ENCODE measurements around the gene ACMSD. TPM values are rescaled to one million over a fixed set of nuclear protein-coding genes. Genes with fewer than 3 reads are reported as not detected.

ACMSD gene
- total RNA-seq, 2 donors from 2014 or later, result not detected

DNA sequence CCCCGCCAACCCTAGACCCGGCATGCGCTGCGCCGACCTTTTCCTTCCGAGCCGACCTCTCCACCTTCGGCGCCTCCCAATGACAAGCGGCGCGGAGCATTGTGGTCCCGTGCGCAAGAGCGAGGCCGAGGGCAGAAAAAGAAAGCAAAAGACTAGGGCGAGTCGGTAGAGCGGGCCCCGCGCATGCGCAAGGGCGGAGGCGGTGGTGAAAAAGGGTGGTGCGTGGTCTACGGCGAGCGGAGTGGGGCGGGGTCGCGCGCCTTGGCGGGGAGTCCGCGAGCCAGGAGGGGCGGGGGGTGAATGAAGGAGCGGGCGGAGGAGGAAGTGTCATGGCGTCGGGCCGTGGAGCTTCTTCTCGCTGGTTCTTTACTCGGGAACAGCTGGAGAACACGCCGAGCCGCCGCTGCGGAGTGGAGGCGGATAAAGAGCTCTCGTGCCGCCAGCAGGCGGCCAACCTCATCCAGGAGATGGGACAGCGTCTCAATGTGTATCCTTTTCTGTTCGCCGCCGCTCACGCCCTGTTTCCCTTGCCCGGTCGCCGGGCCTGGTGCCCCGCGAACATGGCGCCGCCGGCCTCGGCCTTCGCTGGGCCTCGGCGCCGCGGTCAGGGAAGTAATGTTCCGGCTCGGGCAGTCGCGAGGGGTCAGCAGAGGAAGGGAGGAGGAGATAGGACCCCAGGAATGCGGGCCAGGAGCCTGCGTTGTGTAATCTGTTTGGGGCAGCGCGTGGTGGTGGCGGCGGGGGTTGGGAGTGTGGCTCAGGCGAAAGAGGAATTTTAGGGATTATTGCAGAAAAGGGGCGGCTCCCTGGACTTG is 80.3 kb downstream of the ACMSD start, which contains the start of gene CCNT2:
Gene CCNT2 (plus strand): TSS at position 297 of the 815 bp plus-strand sequence. CDS start 33 bp downstream, at position 330.
- Mint-ChIP-seq H3K36me3 (ENCODE audit: insufficient read depth in 2 of 2) (peaks cover 8 to 14% of the 10 kb centered on the region in 2 donors), H3K4me3 (peak within 1 kb of the TSS; percentile 96 to 99), H3K9me3 (no peaks in the 10 kb centered on the region), H3K27ac (peak within 1 kb of the TSS; percentile 82), H3K27me3 (ENCODE audit: low read depth) (no peaks in the 10 kb centered on the region), H3K4me1 (ENCODE audit: low read depth) (peaks cover 41% of the 10 kb centered on the region)
- ATAC-seq (replicated peaks in 1 of 2) (peak; percentile 85 to 86), DNase-seq (peak; percentile 100)

DNA sequence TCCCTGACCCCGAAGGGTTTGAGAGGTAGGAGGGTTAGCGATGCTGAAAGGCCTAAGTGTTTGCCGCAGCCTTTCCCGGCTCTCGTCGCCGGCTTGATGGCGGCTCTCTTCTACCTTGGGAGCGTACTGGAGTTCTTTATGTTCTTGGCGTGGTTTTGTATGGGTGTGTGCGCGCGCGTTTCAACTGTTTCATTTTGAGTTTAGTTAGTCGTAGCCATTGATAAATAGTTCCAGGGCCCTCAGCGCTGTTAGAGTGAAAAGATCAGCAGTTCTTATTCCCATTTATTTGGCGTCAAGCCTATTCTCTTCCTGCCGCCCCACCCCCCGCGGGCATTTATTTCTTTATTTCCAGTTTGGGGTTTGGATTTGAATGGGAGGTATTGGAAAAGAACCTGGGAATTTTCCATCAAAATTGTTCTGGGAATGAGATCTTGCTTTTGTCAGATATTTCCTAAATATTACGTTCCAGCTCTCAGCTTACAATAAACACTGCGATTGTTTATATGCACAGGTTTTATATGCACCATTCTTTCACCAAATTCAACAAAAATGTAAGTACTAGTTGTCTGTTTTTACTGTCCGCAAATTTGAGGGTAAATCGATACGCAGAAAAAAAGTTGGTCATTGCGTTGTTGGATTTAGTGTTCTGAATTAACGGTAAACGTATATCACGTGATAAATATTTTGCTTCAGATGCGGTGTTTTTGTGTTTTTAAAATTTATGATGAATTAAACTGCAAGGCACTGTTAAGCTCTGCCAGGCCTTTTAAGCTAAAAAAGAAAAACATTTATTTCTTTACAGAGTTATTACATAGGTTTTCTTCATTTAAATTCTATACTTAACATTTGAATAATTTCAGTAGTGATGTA is 81.2 kb downstream of the ACMSD start:
- H3K27ac Mint-ChIP-seq, result peak overlapping the region; percentile 82
- peaks cover 50% of the 10 kb centered on the region for H3K4me1 Mint-ChIP-seq (ENCODE audit: low read depth)
- H3K4me3 Mint-ChIP-seq, result peak overlapping the region; percentile 96 to 99
- peaks cover 8 to 19% of the 10 kb centered on the region in 2 donors for H3K36me3 Mint-ChIP-seq (ENCODE audit: insufficient read depth in 2 of 2)
- no peaks in the 10 kb centered on the region for H3K27me3 Mint-ChIP-seq (ENCODE audit: low read depth)
- ATAC-seq (replicated peaks in 1 of 2) (no peak), DNase-seq (peak; percentile 64)
- H3K9me3 Mint-ChIP-seq, result no peaks in the 10 kb centered on the region

DNA sequence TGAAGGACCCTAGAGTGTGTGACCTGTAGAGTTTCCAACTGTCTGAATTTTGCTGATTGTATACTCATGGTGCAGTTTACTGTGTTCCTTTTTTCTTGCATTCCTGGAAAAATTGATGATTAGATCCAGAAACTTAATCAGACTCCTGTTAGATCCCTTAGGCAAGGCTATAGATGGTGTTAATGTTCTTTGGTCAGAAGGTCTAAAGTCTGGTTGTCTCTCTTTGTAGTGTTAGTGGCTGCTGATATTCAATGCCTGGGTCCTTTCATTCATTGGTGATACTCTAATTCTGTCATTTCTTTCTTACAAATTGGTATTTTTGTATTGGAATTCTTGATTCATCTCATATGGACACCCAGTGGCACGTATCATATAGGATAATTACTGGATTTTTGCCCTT is 86.5 kb downstream of the ACMSD start:
- H3K4me1 Mint-ChIP-seq (ENCODE audit: low read depth), result peaks cover 80% of the 10 kb centered on the region
- H3K27me3 Mint-ChIP-seq (ENCODE audit: low read depth), result no peaks in the 10 kb centered on the region
- peak overlapping the region in 1 of 2 donors; percentile 53 for H3K4me3 Mint-ChIP-seq
- ATAC-seq (replicated peaks in 1 of 2) (no peak), DNase-seq (no peak)
- H3K27ac Mint-ChIP-seq, result no peak overlapping the region
- peaks cover 8 to 28% of the 10 kb centered on the region in 2 donors for H3K36me3 Mint-ChIP-seq (ENCODE audit: insufficient read depth in 2 of 2)
- H3K9me3 Mint-ChIP-seq, result no peaks in the 10 kb centered on the region

DNA sequence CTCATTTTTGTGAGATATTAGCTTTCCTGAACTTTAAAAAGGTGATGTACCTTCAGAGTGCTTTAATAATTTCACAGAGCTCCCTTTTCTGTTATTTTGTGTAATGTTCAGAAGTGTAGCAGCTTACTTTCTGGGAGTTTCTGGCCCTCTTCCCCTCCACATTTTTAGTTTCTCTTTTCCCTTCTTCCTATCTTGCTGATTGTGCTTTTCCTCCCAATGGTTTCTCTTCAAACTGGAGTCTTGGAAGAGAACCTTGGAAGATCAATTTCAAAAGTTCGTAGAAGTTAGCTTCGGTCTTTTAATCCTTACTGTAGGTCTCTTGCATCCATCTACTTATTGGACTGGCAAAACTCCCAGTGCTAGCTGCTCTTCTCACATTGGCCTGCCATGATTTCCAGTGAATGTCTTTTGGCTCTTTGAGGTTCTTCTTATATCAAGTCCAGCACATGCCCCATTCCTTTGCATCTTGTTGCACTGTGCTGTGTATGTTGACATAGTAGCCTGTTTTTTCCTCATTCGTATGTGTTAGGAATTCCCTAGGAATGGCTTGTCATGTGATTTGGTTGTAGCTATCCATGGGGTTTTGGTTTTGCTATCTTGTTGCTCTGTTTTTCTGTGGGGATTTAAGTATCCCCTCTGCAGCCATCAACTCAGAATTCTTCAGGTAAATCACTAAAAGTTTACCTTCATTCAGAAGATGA is 88.0 kb downstream of the ACMSD start:
- Mint-ChIP-seq H3K9me3 (no peaks in the 10 kb centered on the region), H3K36me3 (ENCODE audit: insufficient read depth in 2 of 2) (peaks cover 8 to 30% of the 10 kb centered on the region in 2 donors), H3K4me1 (ENCODE audit: low read depth) (peaks cover 74% of the 10 kb centered on the region), H3K27me3 (ENCODE audit: low read depth) (no peaks in the 10 kb centered on the region), H3K27ac (peak overlapping the region; percentile 76), H3K4me3 (peak overlapping the region in 1 of 2 donors; percentile 62)
- ATAC-seq (replicated peaks in 1 of 2), result no peak
- DNase-seq, result no peak

DNA sequence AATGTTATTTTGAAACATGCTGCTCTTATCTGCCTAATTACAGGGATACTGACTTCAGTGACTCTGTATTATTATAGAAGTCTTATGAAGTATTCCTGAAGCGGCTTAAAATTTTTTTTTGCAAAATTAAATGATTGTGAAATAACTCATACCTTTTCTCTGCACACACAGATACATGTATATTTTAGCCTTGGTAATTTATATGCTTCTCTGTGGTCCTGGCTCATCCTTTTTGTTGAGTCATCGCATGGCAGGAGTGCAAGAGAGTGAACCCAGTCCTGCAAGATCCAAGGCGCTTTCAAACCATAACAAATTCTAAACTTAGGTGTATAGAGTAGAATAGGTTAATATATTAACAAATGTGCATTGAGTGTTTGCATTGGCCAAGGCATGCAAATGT is 88.8 kb downstream of the ACMSD start:
- Mint-ChIP-seq H3K9me3 (no peaks in the 10 kb centered on the region), H3K36me3 (ENCODE audit: insufficient read depth in 2 of 2) (peaks cover 8 to 28% of the 10 kb centered on the region in 2 donors), H3K4me3 (no peak overlapping the region), H3K27ac (no peak overlapping the region), H3K4me1 (ENCODE audit: low read depth) (peaks cover 74% of the 10 kb centered on the region), H3K27me3 (ENCODE audit: low read depth) (no peaks in the 10 kb centered on the region)
- peak in 1 of 2 donors; percentile 48 for ATAC-seq (replicated peaks in 1 of 2)
- no peak for DNase-seq

DNA sequence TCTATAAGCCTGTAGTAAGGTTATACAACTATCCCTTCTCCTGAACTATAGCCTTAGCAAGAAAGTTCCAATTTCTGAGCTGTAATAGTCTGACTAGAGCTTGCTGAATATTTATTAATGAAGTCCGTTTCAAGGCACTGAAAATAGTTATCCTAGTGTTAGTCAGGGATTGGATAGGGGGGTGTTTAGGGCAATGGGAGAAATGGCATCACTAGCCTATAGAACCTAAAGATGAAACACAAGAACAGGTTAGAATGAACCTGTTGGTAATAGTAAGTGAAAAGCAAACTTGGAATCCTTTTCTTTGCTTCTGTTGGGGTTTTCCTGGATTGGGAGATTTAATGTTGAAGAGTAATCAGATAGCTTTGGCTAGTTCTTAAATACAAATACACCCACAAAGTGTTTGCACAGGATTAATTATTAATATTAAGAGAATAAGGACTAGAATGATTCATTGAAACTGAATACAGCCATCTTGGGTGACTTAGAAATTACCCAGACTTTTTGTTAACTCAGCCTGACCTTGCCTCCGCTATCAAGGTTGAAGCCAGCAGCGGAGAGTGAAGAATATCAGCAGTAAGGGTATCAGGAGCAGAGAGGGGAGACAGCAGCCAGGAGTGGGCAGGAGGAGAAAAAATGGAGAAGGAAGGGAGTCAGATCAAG is 94.6 kb downstream of the ACMSD start:
- ATAC-seq (replicated peaks in 1 of 2) (no peak), DNase-seq (no peak)
- Mint-ChIP-seq H3K4me1 (ENCODE audit: low read depth) (peaks cover 46% of the 10 kb centered on the region), H3K36me3 (ENCODE audit: insufficient read depth in 2 of 2) (peaks cover 0 to 11% of the 10 kb centered on the region in 2 donors), H3K9me3 (no peaks in the 10 kb centered on the region), H3K27ac (peak overlapping the region; percentile 40), H3K27me3 (ENCODE audit: low read depth) (no peaks in the 10 kb centered on the region), H3K4me3 (no peak overlapping the region)

DNA sequence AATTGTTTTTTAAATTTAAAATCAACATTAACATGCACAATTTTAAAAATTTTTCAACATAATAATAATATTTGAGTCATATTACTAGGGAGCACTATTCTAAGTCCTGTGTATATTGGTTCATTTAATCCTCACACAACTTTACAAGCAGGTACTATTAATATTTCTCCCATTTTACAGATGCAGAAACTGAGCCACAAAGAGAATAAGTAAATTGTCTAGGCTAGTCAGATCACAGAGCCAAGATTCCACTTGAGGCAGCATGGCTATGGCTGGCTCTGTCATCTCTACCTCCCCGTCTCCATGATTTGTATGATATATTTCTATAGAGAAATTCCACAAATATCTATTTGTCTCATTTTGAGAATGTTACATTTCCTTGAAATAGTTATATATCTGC is 95.3 kb downstream of the ACMSD start:
- Mint-ChIP-seq H3K4me3 (no peak overlapping the region), H3K9me3 (no peaks in the 10 kb centered on the region), H3K4me1 (ENCODE audit: low read depth) (peaks cover 41% of the 10 kb centered on the region), H3K27ac (peak overlapping the region; percentile 87), H3K27me3 (ENCODE audit: low read depth) (no peaks in the 10 kb centered on the region), H3K36me3 (ENCODE audit: insufficient read depth in 2 of 2) (peaks cover 0 to 10% of the 10 kb centered on the region in 2 donors)
- ATAC-seq (replicated peaks in 1 of 2) (no peak), DNase-seq (no peak)

DNA sequence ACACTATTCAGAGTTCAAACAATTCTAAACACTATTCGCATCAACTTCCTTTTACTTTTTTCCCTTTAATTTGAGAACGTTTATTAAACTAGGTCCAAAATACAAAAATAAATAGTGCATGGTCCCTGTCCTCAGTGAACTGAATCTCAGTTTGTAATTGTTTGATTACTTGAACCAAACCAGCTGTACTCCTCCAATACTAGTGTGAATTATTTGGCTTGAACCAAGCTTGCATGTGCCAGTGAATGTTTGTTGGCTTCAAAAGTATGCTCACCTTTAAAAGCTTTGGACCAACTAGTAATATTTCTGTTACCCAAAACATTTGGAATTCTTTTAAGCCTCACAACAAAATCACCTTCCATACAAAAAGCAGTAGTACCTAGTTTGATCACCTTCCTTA is 95.7 kb downstream of the ACMSD start:
- H3K27ac Mint-ChIP-seq, result peak overlapping the region; percentile 87
- ATAC-seq (replicated peaks in 1 of 2) (no peak), DNase-seq (no peak)
- no peaks in the 10 kb centered on the region for H3K27me3 Mint-ChIP-seq (ENCODE audit: low read depth)
- no peaks in the 10 kb centered on the region for H3K9me3 Mint-ChIP-seq
- peaks cover 40% of the 10 kb centered on the region for H3K4me1 Mint-ChIP-seq (ENCODE audit: low read depth)
- H3K36me3 Mint-ChIP-seq (ENCODE audit: insufficient read depth in 2 of 2), result peaks cover 0 to 11% of the 10 kb centered on the region in 2 donors
- H3K4me3 Mint-ChIP-seq, result no peak overlapping the region

DNA sequence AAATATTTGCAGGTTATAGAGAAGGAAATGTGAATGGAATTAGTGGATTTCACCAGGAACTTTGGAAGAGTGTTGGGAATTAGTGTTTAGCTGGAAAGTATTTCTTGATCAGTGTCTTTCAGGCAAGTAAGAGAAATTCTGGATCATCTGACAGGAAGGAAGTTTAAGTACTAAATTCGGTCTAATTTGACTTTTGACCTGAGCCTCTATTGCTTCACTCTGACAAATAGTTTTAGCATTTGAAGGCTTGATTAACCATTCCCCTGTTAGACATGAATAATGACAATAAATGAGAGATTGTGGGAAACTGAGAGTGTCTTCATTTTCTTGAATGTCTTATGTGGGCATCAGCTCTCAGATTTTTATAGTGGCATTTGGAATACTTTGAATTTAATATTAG is 96.2 kb downstream of the ACMSD start:
- Mint-ChIP-seq H3K36me3 (ENCODE audit: insufficient read depth in 2 of 2) (peaks cover under 1 to 13% of the 10 kb centered on the region in 2 donors), H3K27me3 (ENCODE audit: low read depth) (no peaks in the 10 kb centered on the region), H3K4me3 (peak overlapping the region in 1 of 2 donors; percentile 22), H3K9me3 (no peaks in the 10 kb centered on the region), H3K27ac (peak overlapping the region; percentile 87), H3K4me1 (ENCODE audit: low read depth) (peaks cover 35% of the 10 kb centered on the region)
- ATAC-seq (replicated peaks in 1 of 2) (no peak), DNase-seq (no peak)

DNA sequence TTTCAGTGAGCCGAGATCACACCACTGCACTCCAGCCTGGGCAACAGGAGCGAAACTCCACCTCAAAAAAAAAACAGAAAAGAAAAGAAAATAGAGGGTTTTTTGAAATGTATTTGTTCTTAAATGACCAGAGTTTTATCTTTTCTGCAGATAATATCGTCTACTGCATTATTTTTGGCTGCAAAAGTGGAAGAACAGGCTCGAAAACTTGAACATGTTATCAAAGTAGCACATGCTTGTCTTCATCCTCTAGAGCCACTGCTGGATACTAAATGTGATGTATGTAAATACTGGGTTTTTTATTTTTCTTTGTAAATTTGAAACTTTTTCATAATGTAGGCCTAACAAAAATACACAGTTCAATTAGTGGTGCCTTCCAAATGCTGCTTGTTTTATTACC is 98.3 kb downstream of the ACMSD start:
- DNase-seq (no peak), ATAC-seq (replicated peaks in 1 of 2) (no peak)
- Mint-ChIP-seq H3K4me1 (ENCODE audit: low read depth) (peaks cover 23% of the 10 kb centered on the region), H3K36me3 (ENCODE audit: insufficient read depth in 2 of 2) (peaks cover 6 to 20% of the 10 kb centered on the region in 2 donors), H3K9me3 (no peaks in the 10 kb centered on the region), H3K4me3 (no peak overlapping the region), H3K27me3 (ENCODE audit: low read depth) (no peaks in the 10 kb centered on the region), H3K27ac (no peak overlapping the region)

DNA sequence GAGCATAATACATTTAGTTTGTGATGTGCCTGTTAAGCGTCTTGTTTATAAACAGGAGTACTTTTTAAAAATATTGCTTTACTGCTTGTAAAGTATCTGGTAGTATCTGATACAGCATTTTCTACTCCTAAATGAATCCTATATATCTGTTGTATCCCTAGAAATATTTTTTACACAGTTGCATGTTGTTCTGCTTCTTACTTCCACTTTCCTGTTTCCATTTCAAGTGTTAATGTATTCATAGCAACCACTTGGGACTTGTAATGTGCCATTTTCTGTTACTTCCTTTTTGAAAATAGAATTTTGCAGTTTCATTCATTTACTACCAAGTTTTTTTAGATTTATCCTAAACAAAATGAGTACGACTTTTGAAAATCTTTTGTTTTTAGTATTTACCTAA is 105.1 kb downstream of the ACMSD start:
- Mint-ChIP-seq H3K27me3 (ENCODE audit: low read depth) (no peaks in the 10 kb centered on the region), H3K36me3 (ENCODE audit: insufficient read depth in 2 of 2) (peaks cover 7 to 29% of the 10 kb centered on the region in 2 donors), H3K27ac (peak overlapping the region; percentile 38), H3K9me3 (no peaks in the 10 kb centered on the region), H3K4me3 (no peak overlapping the region), H3K4me1 (ENCODE audit: low read depth) (peaks cover 18% of the 10 kb centered on the region)
- DNase-seq (no peak), ATAC-seq (replicated peaks in 1 of 2) (no peak)

DNA sequence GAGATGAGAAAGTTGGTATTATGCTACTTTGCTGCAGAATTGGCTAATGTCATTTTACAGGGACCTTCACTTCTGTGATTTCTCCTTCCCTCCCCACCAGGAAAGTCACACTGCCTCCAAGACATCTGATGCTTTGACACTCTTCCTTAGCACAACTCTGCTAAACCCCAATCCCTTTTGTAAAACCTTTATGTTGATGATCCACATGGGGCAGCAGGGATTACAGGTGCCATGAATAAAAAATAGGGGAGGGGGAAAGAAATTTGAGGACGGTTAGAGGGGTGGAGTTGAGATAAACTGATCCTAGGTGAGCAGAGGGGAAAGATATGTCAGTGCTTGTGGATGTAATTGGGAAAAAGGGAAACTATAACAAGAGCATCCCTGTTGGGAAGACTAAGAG is 106.6 kb downstream of the ACMSD start:
- ATAC-seq (replicated peaks in 1 of 2), result no peak
- H3K4me3 Mint-ChIP-seq, result no peak overlapping the region
- H3K36me3 Mint-ChIP-seq (ENCODE audit: insufficient read depth in 2 of 2), result peaks cover 4 to 21% of the 10 kb centered on the region in 2 donors
- no peak for DNase-seq
- peaks cover 32% of the 10 kb centered on the region for H3K4me1 Mint-ChIP-seq (ENCODE audit: low read depth)
- peak overlapping the region; percentile 21 for H3K27ac Mint-ChIP-seq
- no peaks in the 10 kb centered on the region for H3K9me3 Mint-ChIP-seq
- no peaks in the 10 kb centered on the region for H3K27me3 Mint-ChIP-seq (ENCODE audit: low read depth)

Measured in activated T-cell treated with anti-CD3 and anti-CD28 coated beads, Interleukin-2, amount 50 U/mL, for 72 hours (primary cell).